Left lobe of liver (tissue), 2 donors: Measurements from ENCODE around the gene TRABD2A. TPM values are rescaled to one million over a fixed set of nuclear protein-coding genes. Genes with fewer than 3 reads are reported as not detected.
A peak's percentile ranks its signal among the peaks of the same experiment; 100 is the strongest.

ENCODE experiments used
- ATAC-seq: fragments of 200-7000 bp; cut with Tn5 transposase; one replicate; pipeline ENCODE4 v1.9.1; 2020; ENCODE audit warnings: mild to moderate bottlenecking, moderate library complexity
- DNase-seq: peaks from one replicate; pipeline ENCODE4 v3.0.0-alpha.2; 2020; ENCODE audit warnings: low spot score
- total RNA-seq: library from RNA; stranded (reverse); gene quantifications from one replicate; pipeline ENCODE4 v1.2.1, GENCODE V29; 2021
- donor health status: DM: no; HTN: no; CAD: no; lungs with moderate emphysema.
- donor health status: DM: no; HTN: yes; CAD: no.

TRABD2A gene
- total RNA-seq, 1 donor from 2014 or later = 0.68 TPM

- no peak for ATAC-seq
- DNase-seq = no peak
Observed at GRCh38 chr2:84827978-84828575, 52.8 kb downstream of the TRABD2A start.

DNA sequence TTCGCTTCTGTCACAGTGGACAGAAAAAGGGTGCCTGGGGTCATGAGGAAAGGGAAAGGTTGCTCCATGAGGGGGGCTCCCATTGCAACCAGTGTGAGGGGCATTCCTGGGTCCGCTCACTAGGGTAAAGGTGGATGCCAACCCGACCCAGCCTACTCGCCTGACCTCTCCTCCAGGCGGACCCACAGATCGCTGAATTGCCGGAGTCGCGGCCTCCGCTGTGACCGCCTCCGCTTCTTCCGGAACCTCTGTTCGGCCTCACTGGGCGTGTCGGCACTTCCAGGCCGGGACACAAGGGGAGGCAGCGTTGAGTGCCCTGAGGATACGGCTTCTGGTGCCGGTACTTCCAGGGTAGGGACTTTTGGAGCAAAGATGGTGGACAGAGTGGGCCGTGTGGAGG, 57.1 kb downstream of the TRABD2A start:
- ATAC-seq (no peak), DNase-seq (no peak)

DNA sequence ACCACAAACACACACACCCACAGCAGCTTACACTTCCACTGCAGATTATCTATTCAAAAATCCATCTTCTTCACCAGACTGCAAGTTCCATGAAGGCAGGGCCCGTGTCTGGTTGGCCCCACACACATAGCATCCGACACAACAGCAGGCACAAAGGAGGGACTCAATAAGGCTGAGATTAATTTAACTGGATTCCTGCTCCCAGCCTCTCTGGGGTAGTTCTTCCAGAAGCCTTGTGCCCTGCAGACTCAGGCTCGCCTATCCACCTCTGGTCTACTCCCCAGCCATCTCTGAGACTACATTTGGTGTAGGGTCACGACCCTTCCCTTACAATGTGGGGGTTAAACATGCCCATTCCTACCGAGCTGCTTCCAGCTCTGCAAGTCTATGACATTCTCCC, 57.7 kb downstream of the TRABD2A start:
- ATAC-seq = no peak

GRCh38 chr2:84821806-84822205, 59.1 kb downstream of the TRABD2A start:
- no peak for ATAC-seq
- no peak for DNase-seq

More for the DNA sequence above, 57.7 kb downstream of the TRABD2A start:
- DNase-seq = no peak

GRCh38 chr2:84817239-84817655, 63.6 kb downstream of the TRABD2A start:
- no peak for ATAC-seq
- DNase-seq = no peak

GRCh38 chr2:84816426-84817026, 64.4 kb downstream of the TRABD2A start:
- DNase-seq (no peak), ATAC-seq (no peak)

- ATAC-seq (no peak), DNase-seq (no peak)
Observed at GRCh38 chr2:84815146-84815545, 65.7 kb downstream of the TRABD2A start.

DNA sequence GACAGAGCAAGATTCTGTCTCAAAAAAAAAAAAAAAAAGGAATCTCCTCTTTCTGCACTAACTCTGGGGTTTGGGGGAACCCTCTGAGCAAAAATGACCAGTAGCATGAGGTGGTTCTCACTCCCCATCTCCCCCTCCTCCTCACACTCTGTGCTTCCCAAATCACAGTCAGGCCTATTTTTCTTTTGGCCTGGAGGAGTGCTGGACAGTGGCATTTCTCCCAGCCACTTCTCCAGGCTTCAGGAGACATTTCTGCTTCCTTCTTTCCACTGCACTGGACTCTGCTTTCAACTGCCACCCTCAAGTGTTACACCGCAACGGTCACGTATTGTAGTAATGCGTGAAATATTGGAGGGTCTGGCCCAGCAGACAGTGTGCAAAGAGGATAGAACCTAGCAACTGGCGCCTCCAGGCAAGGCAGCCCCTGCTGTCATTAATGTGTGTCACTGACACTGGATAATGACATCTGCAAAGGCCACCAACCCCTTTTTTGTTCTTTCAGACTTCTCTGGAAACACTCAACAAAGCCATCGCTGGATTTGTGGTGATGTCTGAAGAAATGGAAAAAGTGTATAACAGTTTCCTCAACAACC, 68.9 kb downstream of the TRABD2A start:
- ATAC-seq (no peak), DNase-seq (no peak)

DNA sequence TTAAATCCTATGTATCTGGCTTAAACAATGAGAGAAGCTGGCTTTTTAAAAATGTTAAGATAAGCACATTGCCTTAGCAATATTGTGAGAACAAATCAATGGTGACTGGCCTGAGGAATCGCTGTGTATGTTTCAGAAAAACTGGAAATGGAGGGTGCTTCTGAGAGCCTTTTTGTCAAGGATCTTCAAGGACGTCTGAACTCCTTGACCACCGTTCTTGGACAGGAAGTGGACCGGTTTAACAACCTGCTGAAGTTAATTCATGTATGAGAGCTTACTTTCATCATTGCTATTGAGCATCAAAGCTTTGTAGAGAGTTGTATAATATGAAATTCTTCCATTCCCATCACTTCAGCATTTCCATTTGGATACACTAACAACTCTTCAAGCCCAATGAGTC, 72.6 kb downstream of the TRABD2A start:
- ATAC-seq (no peak), DNase-seq (no peak)

GRCh38 chr2:84807063-84807485, 73.8 kb downstream of the TRABD2A start:
- peak; percentile 32 for ATAC-seq

DNA sequence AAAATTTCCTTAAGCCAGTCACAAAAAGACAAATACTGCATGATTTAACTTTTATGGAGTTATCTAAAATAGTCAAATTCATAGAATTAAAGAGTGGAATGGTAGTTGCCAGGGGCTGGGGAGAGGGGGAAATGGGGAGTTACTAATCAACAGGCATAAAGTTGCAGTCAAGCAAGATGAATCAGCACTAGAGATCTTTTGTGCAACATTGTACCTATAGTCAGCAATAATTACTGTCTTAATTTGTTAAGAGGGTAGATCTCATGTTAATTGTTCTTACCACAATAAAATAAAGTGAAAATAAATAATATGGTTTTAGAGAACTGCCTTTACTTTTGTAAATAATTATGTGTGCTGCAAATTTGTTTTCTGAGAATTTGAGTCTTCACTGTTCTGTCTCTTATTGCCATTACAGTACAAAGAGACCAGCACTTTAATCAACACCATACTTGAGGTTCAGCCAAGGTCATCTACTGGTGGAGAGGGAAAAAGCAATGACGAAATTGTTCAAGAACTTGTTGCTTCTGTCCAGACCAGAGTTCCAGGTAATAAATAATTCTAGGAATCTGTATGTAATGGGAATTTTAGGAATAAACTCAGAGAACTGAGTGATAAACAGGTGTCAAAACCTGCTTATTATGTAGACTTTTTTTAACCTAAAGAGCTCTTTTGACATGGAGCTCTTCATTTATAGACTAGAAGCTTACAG, 75.5 kb downstream of the TRABD2A start:
- no peak for ATAC-seq
- DNase-seq = no peak

More at GRCh38 chr2:84807063-84807485, 73.8 kb downstream of the TRABD2A start:
- DNase-seq = no peak

- DNase-seq (no peak), ATAC-seq (no peak)
Observed at GRCh38 chr2:84801811-84802210, 79.1 kb downstream of the TRABD2A start.

- DNase-seq = no peak
- no peak for ATAC-seq
Observed at GRCh38 chr2:84800194-84800805, 80.6 kb downstream of the TRABD2A start.

- DNase-seq = no peak
- no peak for ATAC-seq
Observed at GRCh38 chr2:84799772-84800171, 81.1 kb downstream of the TRABD2A start.

DNA sequence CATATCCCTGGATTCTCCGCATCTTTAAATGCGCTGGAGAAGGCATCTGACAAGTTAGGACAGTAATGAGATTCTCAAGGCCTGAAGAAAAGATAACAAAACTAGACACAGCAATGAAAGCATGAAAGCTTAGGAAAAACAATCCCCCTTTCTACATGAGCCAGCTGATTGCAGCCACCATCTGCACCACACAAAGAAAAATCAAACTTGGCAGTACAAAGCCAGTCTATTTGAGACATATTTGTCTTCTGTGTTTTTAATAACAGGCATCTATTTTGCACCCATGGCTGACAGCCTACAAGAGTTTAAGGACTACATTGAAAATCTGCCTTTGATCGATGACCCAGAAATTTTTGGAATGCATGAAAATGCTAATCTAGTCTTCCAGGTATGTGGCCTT, 83.6 kb downstream of the TRABD2A start:
- ATAC-seq (no peak), DNase-seq (no peak)

GRCh38 chr2:84796798-84797197, 84.1 kb downstream of the TRABD2A start:
- DNase-seq (no peak), ATAC-seq (no peak)

DNA sequence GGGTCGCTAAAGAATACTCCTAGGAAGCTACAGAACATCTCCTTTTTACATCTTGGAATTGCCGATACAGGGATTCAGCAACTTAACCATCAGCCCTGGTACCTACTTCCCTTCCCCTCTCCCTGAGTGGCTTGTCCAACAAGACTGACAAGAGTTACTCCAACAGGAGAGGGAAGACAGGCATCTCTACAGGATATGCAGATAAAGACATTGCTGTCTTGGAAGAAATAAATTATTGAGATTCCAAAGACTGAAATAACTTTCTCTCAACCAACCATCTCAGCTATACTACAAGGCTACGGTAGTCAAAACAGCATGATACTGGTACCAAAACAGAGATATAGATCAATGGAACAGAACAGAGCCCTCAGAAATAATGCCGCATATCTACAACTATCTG, 87.2 kb downstream of the TRABD2A start:
- no peak for ATAC-seq
- no peak for DNase-seq

- ATAC-seq = no peak
- no peak for DNase-seq
Observed at GRCh38 chr2:84792856-84793522, 87.9 kb downstream of the TRABD2A start.

DNA sequence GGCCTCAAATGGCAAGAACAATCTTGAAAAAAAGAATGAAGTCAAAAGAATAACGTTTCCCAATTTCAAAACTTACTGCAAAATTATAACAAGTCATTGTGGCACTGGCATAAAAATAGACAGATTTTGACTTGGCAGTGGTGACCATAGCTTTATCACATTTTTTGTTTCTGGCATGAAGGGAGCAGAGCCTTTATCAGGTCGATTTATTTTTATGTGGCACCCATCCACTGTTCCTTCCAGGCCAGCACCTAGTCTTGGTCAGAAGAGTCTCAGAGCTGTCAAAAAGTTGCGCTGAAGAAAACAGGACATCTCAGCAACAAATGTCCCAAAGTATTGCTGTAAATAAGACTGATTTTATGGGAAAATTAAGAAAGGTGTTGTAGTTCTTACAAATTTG, 92.4 kb downstream of the TRABD2A start:
- ATAC-seq (no peak), DNase-seq (no peak)

GRCh38 chr2:84788027-84788426, 92.9 kb downstream of the TRABD2A start:
- DNase-seq = no peak
- ATAC-seq = no peak

DNA sequence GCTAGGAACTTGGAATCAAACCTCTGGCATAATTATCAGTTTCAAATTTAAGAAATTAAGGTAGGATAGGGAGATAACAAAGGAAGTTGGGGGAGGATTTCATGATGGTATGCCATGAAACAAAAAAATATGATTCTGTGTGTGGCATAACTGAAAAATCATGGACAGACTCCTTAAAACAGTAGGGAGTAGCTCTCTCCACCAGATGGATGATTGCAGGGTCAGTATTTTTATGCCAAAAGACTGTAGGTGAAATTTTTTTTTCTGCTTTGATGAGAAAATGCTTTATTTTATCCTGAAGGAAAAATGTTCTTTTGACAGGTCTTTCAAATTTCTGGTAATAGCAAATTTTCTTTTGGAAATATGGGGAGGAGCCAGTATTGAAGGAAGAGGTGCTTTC, 94.3 kb downstream of the TRABD2A start:
- DNase-seq = no peak
- ATAC-seq = no peak
